DMS 273 (cell line): ENCODE measurements around the gene AKR7A2.

ENCODE experiments used
- DNase-seq: peaks from one replicate; lab custom pipeline; 2025; ENCODE audit not compliant: unreplicated experiment; lab: John Stamatoyannopoulos, UW

Gene AKR7A2

DNA sequence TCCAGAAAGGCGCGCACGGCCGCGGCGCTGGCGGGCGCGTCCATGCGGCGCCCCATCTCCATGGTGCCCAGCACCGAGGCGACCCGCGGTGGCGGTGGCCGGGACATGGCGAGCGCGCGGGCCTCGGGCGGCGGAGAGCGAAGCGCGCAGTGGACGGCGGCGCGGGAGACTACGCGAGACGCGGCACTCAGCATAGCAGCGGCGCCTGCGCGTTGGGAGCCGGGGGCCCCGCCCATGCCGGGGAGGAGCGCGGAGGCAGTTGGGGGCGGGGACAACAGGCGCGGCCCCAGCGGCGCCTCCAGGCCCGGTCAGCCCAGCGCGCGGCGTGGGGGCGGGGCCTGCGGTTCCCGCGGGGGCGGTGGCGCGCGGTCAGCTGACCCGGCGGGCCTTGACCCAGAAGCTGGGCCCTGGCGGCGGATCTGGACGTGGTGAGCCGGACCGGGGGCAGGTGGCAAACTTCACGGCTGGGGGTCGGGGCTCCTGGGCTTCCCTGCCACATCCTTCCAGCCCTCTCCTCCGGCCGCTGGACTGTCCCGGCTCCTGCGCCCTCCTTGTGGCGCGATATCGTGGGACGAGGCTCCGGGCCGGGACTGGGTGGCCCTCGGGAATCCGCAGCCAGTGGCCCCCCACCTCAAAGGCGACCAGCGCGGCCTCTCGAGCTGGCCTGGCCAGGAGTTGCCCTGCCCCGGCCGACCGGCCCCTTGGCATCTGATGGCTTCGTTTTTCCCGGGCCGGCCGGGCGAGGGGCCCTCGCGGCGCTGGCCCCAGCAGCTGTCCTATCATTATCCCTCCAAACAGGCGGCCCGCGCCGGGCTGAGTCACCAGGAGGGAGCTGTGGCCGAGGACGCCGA is at the start of gene AKR7A2, which contains the start of gene SLC66A1:
TSS of gene AKR7A2 (minus strand) at position 214 of the 851 bp plus-strand sequence. CDS start at position 194, 20 bp downstream.
TSS of gene SLC66A1 (plus strand) at position 396 of the 851 bp plus-strand sequence. CDS start 5,352 bp downstream, outside the sequence.
- peak; percentile 96 for DNase-seq

DNA sequence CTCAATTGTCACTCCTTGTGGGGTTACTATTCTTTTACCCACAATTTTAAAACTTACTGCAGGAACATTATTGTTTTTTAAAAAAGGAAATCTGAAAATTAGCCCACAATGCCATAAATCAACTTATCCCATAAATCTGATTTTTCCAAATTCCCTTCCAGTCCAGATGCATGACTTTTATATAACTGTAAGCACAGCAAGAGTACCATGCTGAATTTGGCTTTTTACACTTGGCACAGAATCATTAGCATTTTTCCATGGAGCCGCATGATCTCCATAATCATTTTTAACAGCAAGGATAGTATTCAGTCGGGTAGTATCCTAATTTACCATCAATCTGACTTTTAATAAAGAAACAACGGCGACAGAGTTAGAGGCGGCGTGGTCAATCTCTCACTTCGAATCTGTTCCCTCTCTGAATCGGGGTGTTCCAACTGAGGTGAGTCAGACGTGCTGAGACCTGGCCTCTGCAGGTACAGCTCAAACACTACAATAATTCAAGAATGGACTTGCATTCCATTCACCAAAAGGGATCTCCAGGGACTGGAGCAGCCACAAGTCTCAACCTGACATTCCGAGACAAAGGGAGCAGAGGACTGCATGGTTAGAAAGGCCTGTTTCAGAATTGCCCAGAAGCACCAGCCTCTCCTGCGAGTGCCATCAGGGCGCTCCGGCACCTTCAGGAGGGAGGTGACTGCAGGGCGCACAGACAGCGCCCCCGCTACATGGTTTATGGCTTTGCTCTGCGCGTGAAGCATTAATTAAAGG is 49.1 kb upstream of the AKR7A2 start:
- no peak for DNase-seq

DNA sequence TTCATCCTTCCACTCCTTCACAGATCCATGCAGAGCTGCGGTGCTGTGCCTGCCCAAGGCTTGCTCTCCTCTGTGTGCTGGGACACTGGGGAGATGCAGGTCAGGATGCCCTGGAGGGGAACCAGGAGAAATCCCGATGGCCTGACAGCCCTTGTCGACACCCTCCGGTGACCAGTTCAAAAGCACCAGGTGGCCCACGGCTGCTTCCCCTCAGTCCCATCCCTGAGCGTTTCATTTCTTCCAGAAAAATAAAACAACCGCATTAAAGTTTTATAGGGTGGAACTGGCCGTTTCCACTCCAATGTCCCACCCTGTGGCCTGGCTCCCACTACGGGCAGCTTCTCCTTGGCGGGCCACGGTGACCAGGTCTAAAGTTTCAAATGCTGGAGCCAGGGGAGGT is 48.5 kb upstream of the AKR7A2 start:
- DNase-seq = no peak

DNA sequence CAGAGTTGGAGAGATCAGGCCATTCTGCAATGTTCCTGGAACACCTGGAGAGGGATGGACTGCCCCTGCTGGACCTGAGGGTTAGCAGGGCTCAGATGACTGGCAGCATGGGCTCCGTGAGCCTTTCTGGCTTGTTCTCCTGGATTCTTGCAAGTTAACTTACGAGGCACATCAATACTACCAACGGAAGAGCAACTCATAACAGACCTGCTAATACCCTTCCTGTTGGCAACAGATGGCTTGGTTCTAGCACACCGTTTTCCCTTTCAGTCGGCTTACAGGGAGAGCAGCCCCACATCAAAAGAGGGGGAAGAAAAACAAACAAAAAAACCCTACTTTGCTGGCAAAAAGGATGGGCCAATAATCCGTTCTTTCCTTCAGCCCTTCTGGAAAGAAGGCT is 48.1 kb upstream of the AKR7A2 start:
- peak; percentile 64 for DNase-seq

DNA sequence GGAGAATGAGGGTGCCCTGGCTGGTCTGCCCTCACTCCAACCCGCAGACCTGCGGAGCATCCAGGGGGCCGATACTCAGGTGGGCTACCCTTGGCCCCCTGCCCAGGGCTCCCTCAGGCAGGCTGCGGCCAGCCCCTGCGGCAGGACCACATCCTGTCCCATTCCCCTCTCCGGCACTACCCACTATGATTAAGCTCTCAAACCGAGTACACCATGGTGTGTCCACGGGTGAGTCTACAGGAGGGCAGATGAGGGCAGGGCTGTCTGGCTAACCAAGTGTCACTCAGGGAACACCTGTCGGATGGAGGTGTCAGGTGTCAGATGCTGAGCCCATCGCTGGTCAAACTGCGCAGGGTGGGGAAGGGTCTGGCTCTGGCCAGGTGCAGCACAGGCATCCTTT is 47.4 kb upstream of the AKR7A2 start:
- no peak for DNase-seq

DNA sequence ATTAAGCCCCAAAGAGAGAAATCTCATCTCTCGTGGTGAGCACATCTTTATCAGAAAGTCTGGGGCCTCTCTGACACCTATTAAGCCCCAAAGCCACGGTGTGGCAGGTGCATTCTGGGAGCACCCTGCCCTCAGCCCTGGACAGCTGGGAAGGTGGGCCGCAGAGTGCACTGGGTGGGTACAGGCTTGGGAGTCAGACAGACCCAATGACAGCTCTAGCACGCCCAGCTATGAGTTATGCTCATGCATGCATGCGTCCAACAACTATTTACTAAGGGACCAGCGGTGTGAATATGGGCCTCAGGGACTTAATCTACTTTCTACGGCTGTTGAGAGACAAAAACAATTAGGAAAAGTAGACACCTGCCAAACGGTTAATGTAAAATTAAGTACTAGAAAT is 46.8 kb upstream of the AKR7A2 start:
- no peak for DNase-seq

DNA sequence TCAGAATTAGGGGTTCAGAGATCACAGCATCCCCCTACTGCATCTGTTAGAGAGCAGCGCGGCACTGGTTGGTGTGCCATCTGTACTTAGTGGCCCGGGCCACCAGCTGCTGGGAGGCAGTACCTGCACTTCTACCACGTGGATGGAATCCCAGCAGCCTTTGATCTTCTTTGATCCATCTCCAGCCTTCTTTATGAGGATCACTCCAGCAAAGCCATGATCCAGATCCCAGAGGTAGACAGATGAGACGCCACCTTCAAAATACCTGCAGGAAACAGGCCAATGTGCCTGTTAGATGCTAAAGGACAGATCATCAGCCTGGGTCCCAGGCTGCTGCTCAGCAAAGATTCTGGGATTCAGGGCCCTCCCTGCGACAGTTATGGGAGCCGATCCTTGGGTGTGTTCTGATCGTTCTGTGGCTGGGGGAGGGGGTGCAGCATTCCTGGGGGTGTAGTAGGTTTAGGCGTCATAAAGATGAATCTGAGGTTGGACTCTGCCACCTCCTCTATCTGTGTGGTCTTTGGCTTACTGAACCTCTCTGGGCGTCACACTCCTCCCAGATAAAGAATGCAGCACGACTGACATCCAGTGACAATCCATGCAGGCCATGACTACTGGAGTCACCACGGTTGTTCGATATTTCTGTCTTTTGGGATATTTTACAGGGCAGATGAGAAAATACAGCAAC is 45.5 kb upstream of the AKR7A2 start:
- DNase-seq = no peak

DNA sequence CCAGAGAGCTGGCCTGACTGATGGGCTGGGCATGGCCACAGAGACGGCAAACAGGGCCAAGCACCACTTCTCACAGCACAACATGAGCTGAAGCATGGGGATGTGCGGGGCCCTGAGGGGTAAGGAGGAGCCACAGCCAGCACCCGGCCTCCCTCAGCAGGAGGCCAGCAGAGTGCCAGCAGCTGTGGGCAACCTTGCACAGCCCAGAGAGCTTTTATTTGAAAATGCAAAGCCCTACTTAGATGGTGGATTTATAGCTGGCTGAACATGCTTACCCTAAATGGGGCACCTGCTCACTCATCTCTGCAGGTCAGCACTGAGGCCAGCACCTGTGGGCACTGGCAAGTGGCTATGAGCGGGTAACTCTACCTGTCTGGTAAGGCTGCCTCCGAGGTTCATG is 44.3 kb upstream of the AKR7A2 start:
- no peak for DNase-seq

DNA sequence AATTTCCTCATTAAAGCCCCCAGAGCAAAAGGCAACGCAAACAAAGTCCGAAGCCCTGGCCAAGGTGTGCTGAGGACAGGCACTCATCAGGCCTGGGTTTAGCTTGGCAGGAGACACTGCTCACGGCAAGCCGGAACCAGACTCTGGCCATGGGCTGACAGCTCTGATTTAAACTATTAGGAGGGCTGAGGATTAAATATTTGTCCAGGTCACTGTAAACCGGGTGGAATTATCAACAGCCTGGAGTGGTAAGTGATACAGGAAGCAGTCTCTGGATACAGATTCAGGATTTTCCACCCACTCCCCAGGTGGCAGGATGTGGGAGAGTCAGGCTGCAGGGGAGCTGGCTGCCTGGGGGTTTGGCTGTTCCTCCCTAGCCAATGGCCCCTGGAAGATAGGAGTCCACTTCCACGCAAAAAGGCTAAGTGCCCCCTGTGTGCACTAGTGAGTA is 42.6 kb upstream of the AKR7A2 start:
- DNase-seq = no peak

DNA sequence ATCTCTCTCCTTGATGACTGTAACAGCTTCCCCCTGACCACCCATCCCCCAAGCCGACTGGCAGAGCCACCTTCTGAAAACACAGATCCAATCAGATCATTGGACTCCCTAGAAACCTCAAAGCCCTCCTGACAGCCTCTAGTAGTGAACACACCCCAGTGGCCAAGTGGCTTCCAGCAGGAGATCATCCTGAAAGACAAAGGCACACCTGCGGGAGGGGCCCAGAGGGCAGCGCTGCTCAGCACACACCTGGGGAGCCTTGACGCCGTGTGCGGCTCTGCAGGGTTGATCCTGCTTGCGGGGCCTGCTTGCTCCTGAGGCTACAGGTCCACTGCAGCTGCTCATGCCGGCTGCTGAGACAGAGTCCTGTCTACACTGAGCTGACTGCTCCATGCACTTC is 41.7 kb upstream of the AKR7A2 start:
- DNase-seq = no peak

DNA sequence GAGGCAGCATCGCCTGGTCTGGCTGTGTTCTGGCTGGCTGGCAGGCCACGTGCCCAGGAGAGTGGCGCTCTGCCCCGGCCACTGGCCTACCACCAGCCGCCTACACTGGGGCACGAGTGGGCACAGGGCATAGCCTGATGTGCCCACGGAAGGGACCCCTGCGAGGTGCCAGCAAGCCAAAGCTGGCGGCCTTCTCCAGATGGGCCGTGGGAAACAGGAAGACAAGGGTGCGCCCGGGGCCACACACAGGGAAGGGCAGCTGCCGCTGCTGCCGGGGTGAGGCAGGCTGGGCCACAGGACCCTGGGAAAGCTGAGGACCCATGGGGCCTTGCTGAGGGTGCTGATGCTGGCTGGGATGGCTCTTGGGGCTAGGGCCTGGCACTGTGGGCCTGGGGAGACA is 40.9 kb upstream of the AKR7A2 start:
- no peak for DNase-seq

DNA sequence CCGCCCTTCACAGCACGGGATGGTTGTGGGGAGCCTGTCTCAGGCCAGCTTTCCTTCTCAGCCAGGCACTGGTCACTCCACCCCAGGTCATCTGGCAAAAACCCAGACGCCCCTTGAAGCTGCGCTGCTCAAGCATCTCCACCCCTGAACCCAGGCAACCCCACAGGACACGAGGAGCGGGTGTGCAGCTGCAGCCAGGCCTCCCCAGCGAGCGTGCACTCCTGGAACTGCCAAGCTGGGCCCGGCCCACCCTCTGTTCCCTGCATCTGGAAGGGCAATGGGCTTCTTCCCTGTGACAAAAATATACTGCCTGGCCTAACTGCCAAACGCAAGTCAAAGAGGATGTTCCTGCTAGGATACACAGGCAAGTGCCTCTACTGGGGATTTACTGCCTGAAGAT is 39.9 kb upstream of the AKR7A2 start:
- DNase-seq = no peak

DNA sequence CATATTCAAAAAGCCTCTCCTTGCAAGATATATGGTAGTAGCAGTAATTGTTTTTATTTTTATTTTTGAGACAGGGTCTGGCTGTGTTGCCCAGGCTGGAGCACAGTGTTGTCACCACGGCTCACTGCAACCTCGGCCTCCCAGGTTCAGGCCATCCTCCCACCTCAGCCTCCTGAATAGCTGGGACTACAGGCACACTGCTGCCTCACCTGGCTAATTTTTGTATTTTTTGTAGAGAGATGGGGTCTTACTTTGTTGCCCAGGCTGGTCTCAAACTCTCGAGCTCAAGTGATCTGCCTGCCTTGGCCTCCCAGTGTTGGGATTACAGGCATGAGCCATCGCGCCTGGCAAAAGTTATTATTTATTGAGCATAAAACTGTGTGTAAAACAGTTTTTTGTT is 38.6 kb upstream of the AKR7A2 start:
- DNase-seq = no peak

DNA sequence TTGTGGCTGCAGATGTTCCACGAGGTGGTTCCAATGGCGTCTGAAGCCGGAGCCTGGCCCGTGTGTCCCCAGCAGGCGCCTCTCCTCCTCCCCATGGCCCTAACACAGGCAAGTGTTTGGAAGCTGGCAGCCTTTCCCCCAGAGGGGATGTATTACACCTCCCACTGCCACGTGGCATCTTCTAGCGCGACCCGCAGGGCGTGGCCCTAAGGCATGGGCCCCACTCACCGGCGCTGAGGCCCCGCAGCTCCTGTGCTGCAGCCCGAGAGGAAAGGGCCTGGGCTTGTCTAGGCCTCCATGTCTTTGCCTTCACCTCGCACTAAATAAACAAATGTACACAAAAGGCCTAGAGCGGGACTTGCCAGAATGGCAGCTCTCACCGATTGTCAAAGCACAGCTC is 38.1 kb upstream of the AKR7A2 start:
- no peak for DNase-seq

DNA sequence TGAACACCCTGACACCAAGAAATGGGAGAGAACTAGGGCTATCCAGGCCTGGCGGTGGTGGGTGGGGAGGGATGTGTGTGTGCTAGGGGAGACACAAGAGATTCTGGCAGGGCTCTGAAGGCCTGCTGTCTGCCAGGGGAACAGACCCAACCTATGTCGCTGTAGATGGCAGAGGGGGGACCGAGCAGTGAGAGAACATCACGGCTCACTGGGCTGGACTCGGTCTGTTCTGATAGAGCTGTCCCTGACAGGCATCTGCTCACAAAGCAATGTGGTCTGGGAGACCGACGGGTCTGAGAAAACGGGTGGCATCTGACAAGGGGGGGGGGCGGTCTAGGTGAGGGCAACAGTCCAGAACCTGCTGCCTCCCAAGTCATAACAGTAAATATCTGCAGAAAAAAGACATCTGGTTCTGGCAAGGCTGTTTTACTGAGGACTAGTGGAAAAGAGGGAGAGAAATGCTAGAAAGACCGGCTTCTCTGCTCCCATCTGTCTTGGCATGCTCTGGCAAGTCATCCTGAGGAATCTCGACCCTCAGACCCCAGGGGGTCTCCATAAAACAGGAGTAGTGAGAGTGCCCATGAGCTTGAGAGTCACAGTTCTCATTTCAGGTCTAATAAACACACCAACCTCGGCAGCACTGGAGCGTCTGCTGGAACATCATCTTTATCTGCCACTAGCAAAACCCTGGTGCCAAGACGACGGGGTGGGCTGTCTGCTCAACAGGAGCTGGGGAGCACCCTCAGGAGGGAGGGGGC is 36.7 kb upstream of the AKR7A2 start:
- peak; percentile 41 for DNase-seq

DNA sequence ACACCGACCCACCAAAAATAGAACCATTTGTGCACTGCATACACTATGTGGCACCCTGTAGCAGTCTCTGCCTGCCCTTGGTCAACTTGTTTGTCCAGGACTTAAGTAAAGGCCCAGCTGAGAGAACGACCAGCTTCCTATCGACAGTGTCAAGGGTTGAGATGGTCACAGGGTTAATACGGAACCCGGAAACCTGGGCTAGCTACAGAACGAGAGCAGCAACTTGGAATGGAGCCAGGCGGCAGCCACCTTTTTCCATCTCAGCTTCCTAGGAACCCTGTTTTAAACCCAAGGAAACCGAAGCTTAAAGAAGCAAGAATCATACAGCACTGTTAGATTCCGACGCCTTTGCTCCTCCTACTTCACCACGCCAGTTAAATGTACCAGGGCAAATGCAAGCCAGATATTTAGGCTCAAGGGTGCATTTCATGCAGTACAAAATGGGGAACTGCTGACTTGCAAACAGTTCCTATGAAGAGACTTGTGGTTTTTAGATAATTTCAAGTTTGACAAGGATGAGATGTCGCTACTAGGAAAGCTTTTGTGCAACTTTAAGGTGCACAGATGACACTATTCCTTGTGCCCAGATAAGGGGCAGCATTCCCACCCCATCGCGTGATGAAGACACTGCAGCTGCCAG is 35.7 kb upstream of the AKR7A2 start:
- no peak for DNase-seq

DNA sequence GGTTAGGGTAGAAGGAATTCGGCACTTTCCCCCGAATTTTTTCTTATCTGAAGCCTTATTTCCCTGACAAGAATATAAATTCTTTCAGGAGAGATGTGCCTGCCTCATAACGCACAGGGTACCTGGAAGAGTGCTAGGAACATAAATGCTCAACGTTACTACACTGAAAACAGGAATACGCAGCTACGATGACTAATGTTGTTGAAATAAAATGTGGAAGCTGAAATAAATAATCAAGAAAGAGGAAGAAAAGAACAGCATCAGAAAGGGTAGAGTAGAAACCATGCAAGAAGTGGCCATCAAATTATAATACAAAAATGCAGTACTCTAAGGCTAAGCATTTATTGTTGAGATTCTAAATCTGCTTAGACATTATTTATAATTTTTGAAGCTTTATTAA is 34.1 kb upstream of the AKR7A2 start:
- DNase-seq = no peak

DNA sequence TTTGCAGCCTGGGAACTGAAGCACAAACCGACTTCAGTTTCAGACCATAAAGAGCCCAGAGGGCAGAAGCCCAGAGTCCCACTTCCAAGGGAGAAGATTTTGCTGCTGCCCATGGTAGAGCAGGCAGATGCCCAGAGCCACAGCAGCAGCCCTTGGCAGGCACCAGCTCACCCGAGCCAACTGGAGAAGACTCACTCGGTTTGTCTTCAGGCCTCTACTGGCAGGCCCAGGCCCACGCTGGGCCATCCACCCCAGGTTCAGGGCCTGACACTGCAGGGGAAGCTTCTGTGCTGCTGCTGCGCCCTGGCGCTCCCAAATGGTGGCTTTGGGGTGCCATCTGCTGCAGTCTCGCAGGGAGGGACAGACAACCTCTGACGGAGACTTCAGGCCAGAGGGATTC is 33.4 kb upstream of the AKR7A2 start:
- DNase-seq = no peak

DNA sequence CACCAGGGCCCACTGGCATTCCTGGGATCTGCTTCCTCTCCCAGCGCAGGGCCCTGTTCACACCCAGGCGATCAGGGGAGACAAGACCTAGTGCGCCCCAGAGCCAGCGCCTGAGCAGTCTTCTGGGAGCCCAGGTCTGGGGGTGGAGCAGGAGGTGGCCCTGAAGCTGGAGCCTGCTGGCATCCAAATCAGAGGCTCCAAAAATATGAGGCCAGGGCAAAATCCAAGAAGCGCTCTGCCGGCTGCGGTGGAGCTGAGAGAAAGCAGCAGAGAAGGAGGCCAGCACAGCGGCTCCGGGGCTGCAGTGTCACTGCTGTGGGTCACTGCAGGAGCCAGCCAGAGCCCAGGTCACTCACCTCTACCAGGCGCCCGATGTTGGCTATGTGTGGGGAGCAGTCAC is 32.9 kb upstream of the AKR7A2 start:
- DNase-seq = no peak

DNA sequence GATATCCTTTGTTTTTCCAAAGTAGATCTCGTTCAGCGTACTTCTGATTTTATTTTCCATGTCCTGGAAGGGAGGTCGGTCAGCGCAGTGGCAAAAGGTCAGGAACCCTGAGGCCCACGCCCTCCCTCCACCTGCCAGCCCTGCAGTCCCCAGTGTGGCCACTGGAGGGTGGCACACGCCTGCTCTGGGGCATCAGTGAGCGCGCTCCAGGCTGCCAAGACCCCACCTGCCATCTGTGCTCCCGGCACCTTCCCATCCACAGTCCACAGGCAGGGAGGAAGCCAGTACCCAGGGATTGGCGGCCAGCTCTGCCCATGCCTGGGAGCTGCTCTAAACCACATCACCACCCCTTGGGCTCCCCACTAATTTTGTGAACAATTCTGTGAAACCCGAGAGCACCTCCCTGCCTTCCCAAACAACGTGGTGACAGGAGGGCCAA is 32.4 kb upstream of the AKR7A2 start:
- DNase-seq = peak; percentile 90
